ENCODE measurements around the gene CHST11. TPM values are rescaled to one million over a fixed set of nuclear protein-coding genes. Genes with fewer than 3 reads are reported as not detected.

Gene CHST11
- total RNA-seq, 3 donors from 2014 or later = 12.5 to 16.4 (median 15.5) TPM

- no peaks in the 10 kb centered on the region for H3K4me1 ChIP-seq
- H3K27ac ChIP-seq = peak overlapping the region in 1 of 2 donors; percentile 25
- no peak overlapping the region for H3K4me3 ChIP-seq
- no peak for DNase-seq (ENCODE audit: low spot score in 2 of 2)
- H3K27me3 ChIP-seq = no peaks in the 10 kb centered on the region
- TF ChIP-seq POLR2AphosphoS5 (IDR thresholded peaks at IDR 0.05) (no peak), POLR2A (IDR thresholded peaks at IDR 0.05) (no peak)
- TF ChIP-seq, protein P1, sequence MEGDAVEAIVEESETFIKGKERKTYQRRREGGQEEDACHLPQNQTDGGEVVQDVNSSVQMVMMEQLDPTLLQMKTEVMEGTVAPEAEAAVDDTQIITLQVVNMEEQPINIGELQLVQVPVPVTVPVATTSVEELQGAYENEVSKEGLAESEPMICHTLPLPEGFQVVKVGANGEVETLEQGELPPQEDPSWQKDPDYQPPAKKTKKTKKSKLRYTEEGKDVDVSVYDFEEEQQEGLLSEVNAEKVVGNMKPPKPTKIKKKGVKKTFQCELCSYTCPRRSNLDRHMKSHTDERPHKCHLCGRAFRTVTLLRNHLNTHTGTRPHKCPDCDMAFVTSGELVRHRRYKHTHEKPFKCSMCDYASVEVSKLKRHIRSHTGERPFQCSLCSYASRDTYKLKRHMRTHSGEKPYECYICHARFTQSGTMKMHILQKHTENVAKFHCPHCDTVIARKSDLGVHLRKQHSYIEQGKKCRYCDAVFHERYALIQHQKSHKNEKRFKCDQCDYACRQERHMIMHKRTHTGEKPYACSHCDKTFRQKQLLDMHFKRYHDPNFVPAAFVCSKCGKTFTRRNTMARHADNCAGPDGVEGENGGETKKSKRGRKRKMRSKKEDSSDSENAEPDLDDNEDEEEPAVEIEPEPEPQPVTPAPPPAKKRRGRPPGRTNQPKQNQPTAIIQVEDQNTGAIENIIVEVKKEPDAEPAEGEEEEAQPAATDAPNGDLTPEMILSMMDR (IDR thresholded peaks at IDR 0.05) = no peak
- H3K36me3 ChIP-seq = no peaks in the 10 kb centered on the region
- H3K9me3 ChIP-seq = no peaks in the 10 kb centered on the region
- intact Hi-C loops (cut with DNase I; ENCODE audit: low total_unique reads) = no loop called here
Measured at GRCh38 chr12:104486363-104486750, 29.6 kb downstream of the CHST11 start.

DNA sequence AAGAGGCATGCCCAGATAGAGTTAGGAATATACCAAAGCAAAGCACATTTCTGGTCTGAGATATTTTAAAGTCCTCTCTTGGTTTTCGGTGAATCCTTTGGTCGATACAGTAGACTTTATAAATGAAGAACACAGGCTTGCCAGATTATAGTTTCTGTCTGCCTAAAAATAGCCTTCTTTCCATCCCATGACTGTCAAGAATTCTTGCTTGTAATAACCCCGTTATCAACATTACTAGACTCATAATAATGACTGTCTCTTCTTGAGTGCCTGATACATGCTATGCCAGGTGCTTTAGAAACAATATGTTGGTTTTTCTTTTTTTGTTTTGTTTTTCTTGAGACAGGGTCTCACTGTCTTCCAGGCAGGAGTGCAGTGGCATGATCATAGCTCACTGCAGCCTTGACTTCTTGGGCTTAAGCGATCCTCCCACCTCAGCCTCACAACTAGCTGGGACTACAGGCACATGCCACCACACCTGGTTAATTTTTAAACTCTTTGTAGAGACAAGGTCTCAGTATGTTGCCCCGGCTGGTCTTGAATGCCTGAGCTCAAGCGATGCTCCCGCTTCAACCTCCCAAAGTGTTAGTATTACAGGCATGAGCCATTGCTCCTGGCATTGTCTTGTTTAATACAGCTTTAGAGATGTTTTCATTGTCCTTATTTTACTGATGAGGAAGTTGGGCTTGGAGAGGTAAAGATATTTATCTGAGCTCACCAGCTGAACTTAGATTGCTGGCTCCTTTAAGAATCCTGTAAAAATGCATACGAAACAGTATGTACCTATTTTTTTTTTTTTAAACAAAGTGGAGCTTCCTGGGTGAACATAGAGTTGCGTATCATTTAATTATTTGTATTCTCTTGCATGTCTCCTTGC is 30.4 kb downstream of the CHST11 start:
- Histone ChIP-seq H3K27ac (no peak overlapping the region), H3K4me3 (no peak overlapping the region), H3K9me3 (no peaks in the 10 kb centered on the region), H3K36me3 (no peaks in the 10 kb centered on the region), H3K4me1 (no peaks in the 10 kb centered on the region), H3K27me3 (no peaks in the 10 kb centered on the region)
- no peak for DNase-seq (ENCODE audit: low spot score in 2 of 2)
- intact Hi-C loops (cut with DNase I; ENCODE audit: low total_unique reads) = no loop called here
- TF ChIP-seq, protein P1 (IDR thresholded peaks at IDR 0.05) = no peak
- TF ChIP-seq POLR2A (IDR thresholded peaks at IDR 0.05) (no peak), POLR2AphosphoS5 (IDR thresholded peaks at IDR 0.05) (no peak)

DNA sequence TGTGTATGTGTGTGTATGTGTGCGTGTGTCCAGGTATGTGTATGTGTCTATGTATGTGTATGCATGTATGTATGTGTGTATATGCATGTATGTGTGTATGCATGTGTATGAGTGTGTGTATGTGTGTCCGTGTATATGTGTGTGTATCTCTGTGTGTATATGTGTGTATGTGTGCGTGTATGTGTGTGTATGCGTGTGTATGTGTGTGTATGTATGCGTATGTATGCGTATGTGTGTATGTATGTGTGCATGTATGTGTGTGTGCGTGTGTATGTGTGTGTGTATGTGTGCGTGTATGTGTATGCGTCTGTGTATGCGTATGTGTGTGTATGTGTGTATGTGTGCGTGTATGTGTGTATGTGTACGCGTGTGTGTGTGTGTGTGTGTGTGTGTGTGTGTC is 31.6 kb downstream of the CHST11 start:
- H3K36me3 ChIP-seq = no peaks in the 10 kb centered on the region
- intact Hi-C loops (cut with DNase I; ENCODE audit: low total_unique reads) = no loop called here
- no peak overlapping the region for H3K4me3 ChIP-seq
- no peak for DNase-seq (ENCODE audit: low spot score in 2 of 2)
- no peaks in the 10 kb centered on the region for H3K9me3 ChIP-seq
- H3K27ac ChIP-seq = no peak overlapping the region
- no peaks in the 10 kb centered on the region for H3K4me1 ChIP-seq
- H3K27me3 ChIP-seq = no peaks in the 10 kb centered on the region
- TF ChIP-seq, protein P1 (IDR thresholded peaks at IDR 0.05) = no peak
- TF ChIP-seq POLR2AphosphoS5 (IDR thresholded peaks at IDR 0.05) = no peak
- TF ChIP-seq POLR2A (IDR thresholded peaks at IDR 0.05) = no peak

GRCh38 chr12:104490186-104490585 is 33.4 kb downstream of the CHST11 start:
- no peak for DNase-seq (ENCODE audit: low spot score in 2 of 2)
- Histone ChIP-seq H3K9me3 (no peaks in the 10 kb centered on the region), H3K4me1 (peaks cover 0 to 4% of the 10 kb centered on the region in 2 donors), H3K4me3 (no peak overlapping the region), H3K27me3 (no peaks in the 10 kb centered on the region), H3K27ac (no peak overlapping the region), H3K36me3 (no peaks in the 10 kb centered on the region)
- intact Hi-C loops (cut with DNase I; ENCODE audit: low total_unique reads) = no loop called here
- no peak for TF ChIP-seq POLR2A (IDR thresholded peaks at IDR 0.05)
- TF ChIP-seq POLR2AphosphoS5 (IDR thresholded peaks at IDR 0.05) = no peak
- TF ChIP-seq, protein P1 (IDR thresholded peaks at IDR 0.05) = no peak

DNA sequence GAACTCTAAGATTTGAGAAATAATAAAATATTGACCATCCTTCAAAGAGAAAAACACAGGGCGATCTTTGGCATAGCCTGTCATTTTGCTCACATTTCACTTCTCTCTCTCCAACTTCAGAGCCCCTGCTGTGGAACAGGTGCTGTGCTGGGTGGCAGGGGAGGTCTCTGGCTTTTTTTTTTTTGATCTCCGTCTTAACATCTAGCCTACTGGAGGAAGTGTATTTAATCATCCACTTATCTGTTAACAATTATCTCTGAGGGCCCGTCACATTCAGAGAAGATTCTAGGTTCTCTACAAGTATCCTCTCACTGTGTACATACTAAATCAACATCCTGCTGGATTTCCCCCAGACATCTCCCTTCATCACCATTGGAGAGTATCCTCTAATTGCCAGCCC is 34.1 kb downstream of the CHST11 start:
- DNase-seq (ENCODE audit: low spot score in 2 of 2) = no peak
- H3K4me3 ChIP-seq = no peak overlapping the region
- intact Hi-C loops (cut with DNase I; ENCODE audit: low total_unique reads) = no loop called here

More for the DNA sequence above, 34.1 kb downstream of the CHST11 start:
- TF ChIP-seq, protein P1 (IDR thresholded peaks at IDR 0.05) = no peak
- TF ChIP-seq POLR2A (IDR thresholded peaks at IDR 0.05) = no peak
- TF ChIP-seq POLR2AphosphoS5 (IDR thresholded peaks at IDR 0.05) = no peak
- Histone ChIP-seq H3K36me3 (no peaks in the 10 kb centered on the region), H3K27me3 (no peaks in the 10 kb centered on the region), H3K9me3 (no peaks in the 10 kb centered on the region), H3K27ac (no peak overlapping the region), H3K4me1 (peaks cover 0 to 4% of the 10 kb centered on the region in 2 donors)

Measured in breast epithelium (tissue), 4 donors.